ENCODE results near the gene C16orf74.

C16orf74 gene

GRCh38 chr16:85665373-85665740, 85.5 kb downstream of the C16orf74 start:
- H3K4me3 ChIP-seq (ENCODE audit: low read depth, low read length), result no peak overlapping the region
- no peak for TF ChIP-seq CTCF (IDR thresholded peaks at IDR 0.05; ENCODE audit: low read depth, low read length)

- H3K4me3 ChIP-seq (ENCODE audit: low read depth, low read length), result no peak overlapping the region
- TF ChIP-seq CTCF (IDR thresholded peaks at IDR 0.05; ENCODE audit: low read depth, low read length), result no peak
These were observed 86.1 kb downstream of the C16orf74 start for GRCh38 chr16:85664580-85665372.

- no peak for TF ChIP-seq CTCF (IDR thresholded peaks at IDR 0.05; ENCODE audit: low read depth, low read length)
- no peak overlapping the region for H3K4me3 ChIP-seq (ENCODE audit: low read depth, low read length)
These were observed 87.0 kb downstream of the C16orf74 start for GRCh38 chr16:85663891-85664321.

- TF ChIP-seq CTCF (IDR thresholded peaks at IDR 0.05; ENCODE audit: low read depth, low read length), result no peak
- no peak overlapping the region for H3K4me3 ChIP-seq (ENCODE audit: low read depth, low read length)
These were observed 87.7 kb downstream of the C16orf74 start for GRCh38 chr16:85662976-85663830.

- no peak for TF ChIP-seq CTCF (IDR thresholded peaks at IDR 0.05; ENCODE audit: low read depth, low read length)
- no peak overlapping the region for H3K4me3 ChIP-seq (ENCODE audit: low read depth, low read length)
These were observed 88.4 kb downstream of the C16orf74 start for GRCh38 chr16:85662482-85662812.

- H3K4me3 ChIP-seq (ENCODE audit: low read depth, low read length), result no peak overlapping the region
- TF ChIP-seq CTCF (IDR thresholded peaks at IDR 0.05; ENCODE audit: low read depth, low read length), result no peak
These were observed 89.0 kb downstream of the C16orf74 start for GRCh38 chr16:85661740-85662481.

All from WI38 (cell line).